Activated CD8-positive, alpha-beta memory T cell treated with anti-CD3 and anti-CD28 coated beads, Interleukin-2, amount 50 U/mL, for 24 hours (primary cell): Measurements from ENCODE around the gene PLCB4.

ENCODE experiments used
- DNase-seq: peaks from one replicate; pipeline ENCODE4 v3.0.0-alpha.2; 2020; ENCODE audit errors: extremely low read depth

The PLCB4 gene

GRCh38 chr20:9444921-9445320, 376.0 kb downstream of the PLCB4 start:
- DNase-seq: no peak

GRCh38 chr20:9447182-9447581, 378.3 kb downstream of the PLCB4 start:
- DNase-seq: no peak

- DNase-seq: no peak
These were observed 384.3 kb downstream of the PLCB4 start for GRCh38 chr20:9453201-9453600.

- no peak for DNase-seq
These were observed 385.9 kb downstream of the PLCB4 start for GRCh38 chr20:9454791-9455190.

GRCh38 chr20:9457136-9457535, 388.2 kb downstream of the PLCB4 start:
- no peak for DNase-seq

- DNase-seq: no peak
These were observed 389.4 kb downstream of the PLCB4 start for GRCh38 chr20:9458138-9458796.

- no peak for DNase-seq
These were observed 391.6 kb downstream of the PLCB4 start for GRCh38 chr20:9460518-9460917.

- no peak for DNase-seq
These were observed 399.1 kb downstream of the PLCB4 start for GRCh38 chr20:9467995-9468394.

GRCh38 chr20:9474835-9475415, 406.0 kb downstream of the PLCB4 start:
- no peak for DNase-seq

- DNase-seq: no peak
These were observed 406.6 kb downstream of the PLCB4 start for GRCh38 chr20:9475456-9475855.

GRCh38 chr20:9476174-9476573, 407.3 kb downstream of the PLCB4 start:
- no peak for DNase-seq

GRCh38 chr20:9476637-9477036, 407.8 kb downstream of the PLCB4 start:
- DNase-seq: no peak

- no peak for DNase-seq
These were observed 409.9 kb downstream of the PLCB4 start for GRCh38 chr20:9478771-9479170.

GRCh38 chr20:9480066-9480465, 411.2 kb downstream of the PLCB4 start:
- DNase-seq: no peak

- DNase-seq: no peak
These were observed 413.3 kb downstream of the PLCB4 start for GRCh38 chr20:9482180-9482579.

GRCh38 chr20:9483131-9483530, 414.2 kb downstream of the PLCB4 start:
- DNase-seq: no peak

- no peak for DNase-seq
These were observed 416.9 kb downstream of the PLCB4 start for GRCh38 chr20:9485614-9486340.

GRCh38 chr20:9487231-9487630, 418.3 kb downstream of the PLCB4 start:
- DNase-seq: no peak

GRCh38 chr20:9488063-9488462, 419.2 kb downstream of the PLCB4 start:
- DNase-seq: no peak

GRCh38 chr20:9490161-9490560, 421.3 kb downstream of the PLCB4 start:
- no peak for DNase-seq

- no peak for DNase-seq
These were observed 421.7 kb downstream of the PLCB4 start for GRCh38 chr20:9490631-9491030.

GRCh38 chr20:9491324-9491723, 422.4 kb downstream of the PLCB4 start:
- DNase-seq: no peak

GRCh38 chr20:9492067-9492466, 423.2 kb downstream of the PLCB4 start:
- DNase-seq: no peak
